Endothelial cell (in vitro differentiated cells): ENCODE results near the gene SLC25A5. TPM values are rescaled to one million over a fixed set of nuclear protein-coding genes. Genes with fewer than 3 reads are reported as not detected.
A peak's percentile ranks its signal among the peaks of the same experiment; 100 is the strongest.

Source experiments
- DNase-seq: peaks from one replicate; pipeline ENCODE4 v3.0.0; 2021; ENCODE audit warnings: low spot score
- H3K27ac Mint-ChIP-seq: one replicate; pipeline ENCODE4 v1.8.0; 2021; ENCODE audit warnings: mixed read lengths, inconsistent platforms; ENCODE audit not compliant: unreplicated experiment
- H3K27me3 Mint-ChIP-seq: one replicate; pipeline ENCODE4 v1.8.0; 2021; ENCODE audit warnings: mild to moderate bottlenecking, moderate library complexity, mixed read lengths, inconsistent platforms; ENCODE audit not compliant: unreplicated experiment
- H3K36me3 Mint-ChIP-seq: one replicate; pipeline ENCODE4 v1.8.0; 2021; ENCODE audit warnings: mild to moderate bottlenecking, low read depth, mixed read lengths, inconsistent platforms; ENCODE audit not compliant: unreplicated experiment
- H3K4me1 Mint-ChIP-seq: one replicate; pipeline ENCODE4 v1.8.0; 2021; ENCODE audit warnings: mild to moderate bottlenecking, mixed read lengths, inconsistent platforms; ENCODE audit not compliant: unreplicated experiment
- H3K4me3 Mint-ChIP-seq: one replicate; pipeline ENCODE4 v1.8.0; 2021; ENCODE audit warnings: mild to moderate bottlenecking, mixed read lengths, inconsistent platforms; ENCODE audit not compliant: unreplicated experiment
- H3K9me3 Mint-ChIP-seq: one replicate; pipeline ENCODE4 v1.8.0; 2021; ENCODE audit warnings: mixed read lengths, inconsistent platforms; ENCODE audit not compliant: unreplicated experiment
- CTCF ChIP-seq: fragments of 200-600 bp; sonication (generic); IDR thresholded peaks from one replicate; pipeline ENCODE4 v1.5.0; 2021; ENCODE audit warnings: antibody characterized with exemption; ENCODE audit not compliant: unreplicated experiment
- total RNA-seq: library from RNA; stranded (reverse); fragmentation: NEBNext Ultra II Directional; extraction: Animal tissue kit (Norgen Biotek cat#: 25700); gene quantifications from one replicate; pipeline ENCODE4 v1.2.1, GENCODE V29; 2021; ENCODE audit not compliant: unreplicated experiment

The SLC25A5 gene
- total RNA-seq, 1 donor from 2014 or later, result 305 TPM

- TF ChIP-seq CTCF, result no peak
- Mint-ChIP-seq H3K4me1 (peaks cover 4% of the 10 kb centered on the region), H3K4me3 (no peak overlapping the region), H3K27me3 (peaks cover 3% of the 10 kb centered on the region), H3K9me3 (no peaks in the 10 kb centered on the region), H3K36me3 (peaks cover 9% of the 10 kb centered on the region), H3K27ac (no peak overlapping the region)
- no peak for DNase-seq
Observed at GRCh38 chrX:119466970-119467369, 1.3 kb upstream of the SLC25A5 start.

GRCh38 chrX:119467433-119467832 lies 811 bp upstream of the SLC25A5 start:
- Mint-ChIP-seq H3K27me3 (peaks cover 3% of the 10 kb centered on the region), H3K4me1 (peaks cover 4% of the 10 kb centered on the region), H3K27ac (no peak overlapping the region), H3K4me3 (peak overlapping the region; percentile 65), H3K9me3 (no peaks in the 10 kb centered on the region), H3K36me3 (peaks cover 9% of the 10 kb centered on the region)
- DNase-seq, result no peak
- TF ChIP-seq CTCF, result no peak

GRCh38 chrX:119468551-119469312 lies 488 bp downstream of the SLC25A5 start:
- Mint-ChIP-seq H3K9me3 (no peaks in the 10 kb centered on the region), H3K4me3 (peak overlapping the region; percentile 86), H3K4me1 (peaks cover 4% of the 10 kb centered on the region), H3K27ac (peak overlapping the region; percentile 86), H3K36me3 (peaks cover 9% of the 10 kb centered on the region), H3K27me3 (peaks cover 3% of the 10 kb centered on the region)
- peak; percentile 54 for TF ChIP-seq CTCF
- peak; percentile 90 for DNase-seq

GRCh38 chrX:119469313-119469635 lies 1.0 kb downstream of the SLC25A5 start:
- no peaks in the 10 kb centered on the region for H3K9me3 Mint-ChIP-seq
- peak overlapping the region; percentile 57 for H3K27ac Mint-ChIP-seq
- peaks cover 3% of the 10 kb centered on the region for H3K27me3 Mint-ChIP-seq
- DNase-seq, result no peak
- H3K4me3 Mint-ChIP-seq, result peak overlapping the region; percentile 86
- peaks cover 9% of the 10 kb centered on the region for H3K36me3 Mint-ChIP-seq
- TF ChIP-seq CTCF, result no peak
- H3K4me1 Mint-ChIP-seq, result peaks cover 4% of the 10 kb centered on the region

GRCh38 chrX:119474615-119475388 lies 6.6 kb downstream of the SLC25A5 start:
- H3K27me3 Mint-ChIP-seq, result no peaks in the 10 kb centered on the region
- peaks cover 9% of the 10 kb centered on the region for H3K36me3 Mint-ChIP-seq
- H3K4me1 Mint-ChIP-seq, result peaks cover 4% of the 10 kb centered on the region
- no peak for TF ChIP-seq CTCF
- DNase-seq, result no peak
- no peak overlapping the region for H3K4me3 Mint-ChIP-seq
- H3K9me3 Mint-ChIP-seq, result no peaks in the 10 kb centered on the region
- no peak overlapping the region for H3K27ac Mint-ChIP-seq
